HCT116 (cell line): ENCODE data around the gene FMN2.

Experiments used
- CEBPB ChIP-seq: IDR thresholded peaks from 2 replicates; pipeline ENCODE4 v1.6.1; 2012; ENCODE audit warnings: low read depth
- EGR1 ChIP-seq: IDR thresholded peaks from 2 replicates; pipeline ENCODE4 v1.6.1; 2012; ENCODE audit warnings: low read depth
- EZH2 ChIP-seq: fragments of 200-600 bp; sonication (generic); IDR thresholded peaks from 2 replicates; pipeline ENCODE4 v1.6.1; 2017; ENCODE audit warnings: antibody characterized with exemption, mixed run types
- MAX ChIP-seq: IDR thresholded peaks from 2 replicates; pipeline ENCODE4 v1.6.1; 2012
- POLR2A ChIP-seq: IDR thresholded peaks from 2 replicates; pipeline ENCODE4 v1.7.0; 2011; ENCODE audit warnings: borderline replicate concordance; ENCODE audit not compliant: insufficient read depth, insufficient read length; ENCODE audit errors: extremely low read depth
- POLR2AphosphoS5 ChIP-seq: IDR thresholded peaks from 2 replicates; pipeline ENCODE4 v1.6.1; 2011; ENCODE audit warnings: mild to moderate bottlenecking, low read depth, low read length, moderate library complexity
- YY1 ChIP-seq: IDR thresholded peaks from 2 replicates; pipeline ENCODE4 v1.6.1; 2011; ENCODE audit warnings: low read length, low read depth, moderate library complexity, mild to moderate bottlenecking; ENCODE audit not compliant: insufficient replicate concordance; ENCODE audit errors: extremely low read depth
- ZNF274 ChIP-seq: fragments of 200-500 bp; sonication (Bioruptor generic); IDR thresholded peaks from 2 replicates; pipeline ENCODE4 v1.6.1; 2014; ENCODE audit warnings: mild to moderate bottlenecking, low read depth, low read length, inconsistent platforms
- TF ChIP-seq, protein P1 (sequence below), 3 experiments: fragments of 200-600 bp in 1 of 3; sonication (generic) in 1 of 3; IDR thresholded peaks in 2 of 3; conservative IDR thresholded peaks in 1 of 3; 2 replicates each; pipeline ENCODE4 v1.5.1; 2012 to 2017; ENCODE audit warnings: low read depth in 2 of 3, low read length in 2 of 3, antibody characterized with exemption in 1 of 3, borderline replicate concordance in 1 of 3, control low read depth in 1 of 3, mild to moderate bottlenecking in 1 of 3, mixed read lengths in 1 of 3, mixed run types in 1 of 3, moderate library complexity in 1 of 3; ENCODE audit not compliant: insufficient read depth in 1 of 3

- TF ChIP-seq, protein P1, sequence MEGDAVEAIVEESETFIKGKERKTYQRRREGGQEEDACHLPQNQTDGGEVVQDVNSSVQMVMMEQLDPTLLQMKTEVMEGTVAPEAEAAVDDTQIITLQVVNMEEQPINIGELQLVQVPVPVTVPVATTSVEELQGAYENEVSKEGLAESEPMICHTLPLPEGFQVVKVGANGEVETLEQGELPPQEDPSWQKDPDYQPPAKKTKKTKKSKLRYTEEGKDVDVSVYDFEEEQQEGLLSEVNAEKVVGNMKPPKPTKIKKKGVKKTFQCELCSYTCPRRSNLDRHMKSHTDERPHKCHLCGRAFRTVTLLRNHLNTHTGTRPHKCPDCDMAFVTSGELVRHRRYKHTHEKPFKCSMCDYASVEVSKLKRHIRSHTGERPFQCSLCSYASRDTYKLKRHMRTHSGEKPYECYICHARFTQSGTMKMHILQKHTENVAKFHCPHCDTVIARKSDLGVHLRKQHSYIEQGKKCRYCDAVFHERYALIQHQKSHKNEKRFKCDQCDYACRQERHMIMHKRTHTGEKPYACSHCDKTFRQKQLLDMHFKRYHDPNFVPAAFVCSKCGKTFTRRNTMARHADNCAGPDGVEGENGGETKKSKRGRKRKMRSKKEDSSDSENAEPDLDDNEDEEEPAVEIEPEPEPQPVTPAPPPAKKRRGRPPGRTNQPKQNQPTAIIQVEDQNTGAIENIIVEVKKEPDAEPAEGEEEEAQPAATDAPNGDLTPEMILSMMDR (IDR thresholded peaks at IDR 0.05 in 2 of 3, conservative IDR thresholded peaks at IDR 0.05 in 1 of 3; ENCODE audit: borderline replicate concordance in 1 of 3, insufficient read depth in 1 of 3, low read depth in 2 of 3, low read length in 2 of 3) = no peak
- no peak for TF ChIP-seq POLR2AphosphoS5
- no peak for TF ChIP-seq EZH2
- TF ChIP-seq MAX = no peak
- TF ChIP-seq EGR1 = no peak
- no peak for TF ChIP-seq POLR2A
- no peak for TF ChIP-seq ZNF274
- no peak for TF ChIP-seq CEBPB
- TF ChIP-seq YY1 = no peak
Observed at GRCh38 chr1:240116831-240117769, 25.4 kb downstream of the FMN2 start.
